Fibroblast of mammary gland (primary cell): Measurements from ENCODE around the gene CHD5.
"Not testable (repeated sequence)": the region's sequence is repeated elsewhere in the genome, so short reads cannot be mapped to it uniquely, and the experiment has no call there.

Experiments used
- DNase-seq: peaks from one replicate; pipeline ENCODE4 v3.0.0-alpha.2; 2010; ENCODE audit warnings: low read depth
- H3K4me3 ChIP-seq: 2 replicates; pipeline ENCODE4 v1.5.1; 2011; ENCODE audit warnings: low read depth, mild to moderate bottlenecking, low read length, moderate library complexity; ENCODE audit not compliant: control insufficient read depth
- CTCF ChIP-seq: conservative IDR thresholded peaks from 2 replicates; pipeline ENCODE4 v1.5.1; 2011; ENCODE audit warnings: low read depth, low read length, inconsistent platforms; ENCODE audit not compliant: control insufficient read depth, insufficient read depth

CHD5 gene

GRCh38 chr1:6180268-6180706, at the start of gene CHD5:
Gene CHD5, minus strand, starts transcription at chr1:6180321. Its CDS starts 298 bp downstream, at chr1:6180023.
- TF ChIP-seq CTCF = no peak
- no peak within 1 kb of the TSS for H3K4me3 ChIP-seq

GRCh38 chr1:6225651-6226050, 45.5 kb upstream of the CHD5 start:
- DNase-seq = no peak
- no peak overlapping the region for H3K4me3 ChIP-seq
- TF ChIP-seq CTCF = no peak

More at GRCh38 chr1:6180268-6180706, at the start of gene CHD5:
- no peak for DNase-seq

- DNase-seq = no peak
- H3K4me3 ChIP-seq = no peak overlapping the region
- no peak for TF ChIP-seq CTCF
These were observed 44.6 kb upstream of the CHD5 start for GRCh38 chr1:6224718-6225117.

- DNase-seq = no peak
- TF ChIP-seq CTCF = no peak
These were observed 43.5 kb upstream of the CHD5 start for GRCh38 chr1:6223617-6224016.

GRCh38 chr1:6222636-6223035, 42.5 kb upstream of the CHD5 start:
- TF ChIP-seq CTCF = no peak
- peak; percentile 49 for DNase-seq
- no peak overlapping the region for H3K4me3 ChIP-seq

More at GRCh38 chr1:6223617-6224016, 43.5 kb upstream of the CHD5 start:
- H3K4me3 ChIP-seq = no peak overlapping the region

GRCh38 chr1:6221210-6221784, 41.2 kb upstream of the CHD5 start:
- TF ChIP-seq CTCF = no peak
- H3K4me3 ChIP-seq = no peak overlapping the region
- DNase-seq = no peak

- DNase-seq = peak; percentile 20
- TF ChIP-seq CTCF = no peak
- no peak overlapping the region for H3K4me3 ChIP-seq
These were observed 40.1 kb upstream of the CHD5 start for GRCh38 chr1:6220236-6220635.

GRCh38 chr1:6219641-6220040, 39.5 kb upstream of the CHD5 start:
- DNase-seq, H3K4me3 ChIP-seq: not testable (repeated sequence)
